Activated naive CD4-positive, alpha-beta T cell treated with anti-CD3 and anti-CD28 coated beads for 36 hours (primary cell): Measurements from ENCODE around the gene DEFB108B. TPM values are rescaled to one million over a fixed set of nuclear protein-coding genes. Genes with fewer than 3 reads are reported as not detected.

Source experiments
- total RNA-seq, 2 experiments: library from RNA; stranded (reverse); gene quantifications; one replicate each; pipeline ENCODE4 v1.2.3, GENCODE V29; 2021

DEFB108B gene
- total RNA-seq, 2 experiments from 2014 or later, result not detected

Other genes with a start within 250 kb of the DEFB108B start
- gene DEFB131B, start 45.3 kb downstream of the DEFB108B start, total RNA-seq, result not detected
- 10 to 100 TPM; 14.2 to 16.4 TPM for gene XNDC1N, start 95.4 kb downstream of the DEFB108B start, total RNA-seq
- 10 to 100 TPM; 15.4 to 16.8 TPM for gene RNF121, start 95.8 kb downstream of the DEFB108B start, total RNA-seq
- gene IL18BP, start 165.7 kb downstream of the DEFB108B start, total RNA-seq, result 1 to 10 TPM; 4.1 to 5.4 TPM
- gene NUMA1, start 247.3 kb downstream of the DEFB108B start, total RNA-seq, result 100 to 1,000 TPM; 189 to 194 TPM
- 1 to 10 TPM; 6.8 to 8.3 TPM for gene LRRC51, start 247.7 kb downstream of the DEFB108B start, total RNA-seq